Panc1 (cell line): Measurements from ENCODE around the gene PHLPP1.

Source experiments
- CTCF ChIP-seq: fragments of 450-650 bp; IDR thresholded peaks from 2 replicates; pipeline ENCODE4 v1.5.1; 2017; ENCODE audit warnings: mild to moderate bottlenecking
- POLR2AphosphoS5 ChIP-seq: IDR thresholded peaks from 2 replicates; pipeline ENCODE4 v1.6.1; 2012; ENCODE audit warnings: mild to moderate bottlenecking, low read depth, low read length, moderate library complexity
- TCF7L2 ChIP-seq: IDR thresholded peaks from 2 replicates; pipeline ENCODE4 v1.6.1; 2011; ENCODE audit warnings: mild to moderate bottlenecking, low read depth, low read length, inconsistent platforms

GRCh38 chr18:62974928-62975675, 259.8 kb downstream of the PHLPP1 start:
- TF ChIP-seq CTCF, result no peak
- no peak for TF ChIP-seq TCF7L2
- no peak for TF ChIP-seq POLR2AphosphoS5
